GM18505 (cell line): Measurements from ENCODE around the gene MXD4.
A peak's percentile ranks its signal among the peaks of the same experiment; 100 is the strongest.

Source experiments
- ATAC-seq: cut with Tn5 transposase; IDR thresholded peaks from one replicate; pipeline ENCODE4 v1.9.1; 2021; ENCODE audit not compliant: unreplicated experiment
- POLR2A ChIP-seq: IDR thresholded peaks from 4 replicates; pipeline ENCODE4 v1.6.1; 2011; ENCODE audit warnings: borderline replicate concordance; ENCODE audit not compliant: insufficient read depth, insufficient read length; ENCODE audit errors: extremely low read depth

The MXD4 gene

GRCh38 chr4:2268357-2269205 lies 6.7 kb upstream of the MXD4 start:
- no peak for ATAC-seq
- TF ChIP-seq POLR2A: no peak

- no peak for ATAC-seq
- no peak for TF ChIP-seq POLR2A
These were observed 5.9 kb upstream of the MXD4 start for GRCh38 chr4:2267841-2268240.

- no peak for TF ChIP-seq POLR2A
- no peak for ATAC-seq
These were observed 5.5 kb upstream of the MXD4 start for GRCh38 chr4:2267320-2267811.

- no peak for TF ChIP-seq POLR2A
- no peak for ATAC-seq
These were observed 4.9 kb upstream of the MXD4 start for GRCh38 chr4:2266821-2267220.

- TF ChIP-seq POLR2A: no peak
- no peak for ATAC-seq
These were observed 4.3 kb upstream of the MXD4 start for GRCh38 chr4:2266181-2266580.

GRCh38 chr4:2265113-2266110 lies 3.5 kb upstream of the MXD4 start:
- TF ChIP-seq POLR2A: no peak
- no peak for ATAC-seq

GRCh38 chr4:2264481-2265041 lies 2.7 kb upstream of the MXD4 start:
- TF ChIP-seq POLR2A: no peak
- ATAC-seq: no peak

GRCh38 chr4:2263926-2264321 lies 2.0 kb upstream of the MXD4 start:
- no peak for TF ChIP-seq POLR2A
- no peak for ATAC-seq

- no peak for TF ChIP-seq POLR2A
- no peak for ATAC-seq
These were observed 988 bp upstream of the MXD4 start for GRCh38 chr4:2262944-2263250.

- ATAC-seq: peak; percentile 85
- TF ChIP-seq POLR2A: peak; percentile 93
These were observed 435 bp upstream of the MXD4 start for GRCh38 chr4:2262145-2262943.

- no peak for TF ChIP-seq POLR2A
- peak; percentile 28 for ATAC-seq
These were observed 628 bp downstream of the MXD4 start for GRCh38 chr4:2261110-2261852.

- TF ChIP-seq POLR2A: no peak
- no peak for ATAC-seq
These were observed 1.4 kb downstream of the MXD4 start for GRCh38 chr4:2260344-2261109.
